Spleen (tissue), 11 donors: ENCODE results near the gene METTL18. TPM values are rescaled to one million over a fixed set of nuclear protein-coding genes. Genes with fewer than 3 reads are reported as not detected.

ENCODE experiments used
- DNase-seq: peaks from one replicate; pipeline ENCODE4 v3.0.0-alpha.2; 2020
- H3K27ac ChIP-seq, 8 donors: fragments of 200-600 bp; sonication (generic) in 7 of 8; 1 replicate in 4 of 8; 2 replicates in 4 of 8; pipeline versions ENCODE4 v1.5.0 to v1.8.0; 2016 to 2021; ENCODE audit warnings: inconsistent platforms in 4 of 8, mild to moderate bottlenecking in 4 of 8, moderate library complexity in 1 of 8
- H3K27me3 ChIP-seq, 7 donors: fragments of 200-600 bp; sonication (generic) in 6 of 7; replicated peaks in 1 of 7; 1 replicate in 4 of 7; 2 replicates in 3 of 7; pipeline versions ENCODE4 v1.5.0 to v1.8.0; 2016 to 2021; ENCODE audit warnings: inconsistent platforms in 3 of 7, mild to moderate bottlenecking in 1 of 7
- H3K36me3 ChIP-seq, 6 donors: fragments of 200-600 bp; sonication (generic) in 5 of 6; 1 replicate in 4 of 6; 2 replicates in 2 of 6; pipeline versions ENCODE4 v1.5.0 to v1.8.0; 2016 to 2021; ENCODE audit warnings: inconsistent platforms in 2 of 6
- H3K4me1 ChIP-seq, 6 donors: fragments of 200-600 bp; sonication (generic) in 5 of 6; 1 replicate in 3 of 6; 2 replicates in 3 of 6; pipeline versions ENCODE4 v1.5.0 to v1.8.0; 2016 to 2021; ENCODE audit warnings: inconsistent platforms in 3 of 6
- H3K4me3 ChIP-seq, 8 donors: fragments of 200-600 bp; sonication (generic) in 7 of 8; 1 replicate in 4 of 8; 2 replicates in 4 of 8; pipeline versions ENCODE4 v1.5.0 to v1.8.0; 2016 to 2021; ENCODE audit warnings: inconsistent platforms in 4 of 8, mild to moderate bottlenecking in 4 of 8, moderate library complexity in 2 of 8
- H3K9me3 ChIP-seq, 8 donors: fragments of 200-600 bp; sonication (generic) in 7 of 8; 1 replicate in 4 of 8; 2 replicates in 4 of 8; pipeline versions ENCODE4 v1.5.0 to v1.8.0; 2016 to 2021; ENCODE audit warnings: inconsistent platforms in 4 of 8
- POLR2A ChIP-seq, 3 donors: fragments of 450-650 bp; IDR thresholded peaks; one replicate each; pipeline ENCODE4 v1.5.1; 2017; ENCODE audit warnings: antibody characterized with exemption in 3 of 3, mild to moderate bottlenecking in 1 of 3
- POLR2AphosphoS5 ChIP-seq, 3 donors: sonication (generic); formaldehyde crosslinking; IDR thresholded peaks; one replicate each; pipeline ENCODE4 v1.5.1; 2017; ENCODE audit warnings: antibody characterized with exemption in 3 of 3
- WGBS, 5 donors: extraction: QIAGEN DNeasy Blood & Tissue Kit in 3 of 5; methylation state at CpG; one replicate each; pipeline versions ENCODE4 v1.1.5 to v1.1.7; 2013 to 2018; 5-methylcytosine and 5-hydroxymethylcytosine counted together
- intact Hi-C: fragments of 100-400 bp; cut with DNase I; formaldehyde crosslinking; loops from one replicate; pipeline ENCODE4 v1.15.0; 2023; ENCODE audit warnings: low total_unique reads
- polyA plus RNA-seq, 3 donors: library from polyadenylated mRNA; stranded (reverse); fragments of 200-250 nt; gene quantifications; one replicate each; pipeline ENCODE4 v1.2.1, GENCODE V29; 2013
- total RNA-seq, 7 donors: library from RNA; depleted of rRNA in 3 of 7; stranded (reverse); fragments of >200 nt in 3 of 7; fragmentation: NEBNext Ultra II Directional in 4 of 7; extraction: Animal tissue kit (Norgen Biotek cat#: 25700) in 4 of 7; gene quantifications; one replicate each; pipeline versions ENCODE4 v1.1.0 to v1.2.1, GENCODE V29; 2016 to 2021
- TF ChIP-seq, protein P1 (sequence below), 11 experiments: fragments of 200-600 bp in 7 of 11; fragments of 450-650 bp in 4 of 11; sonication (generic) in 4 of 11; IDR thresholded peaks in 8 of 11; conservative IDR thresholded peaks in 3 of 11; 1 replicate in 7 of 11; 2 replicates in 4 of 11; pipeline versions ENCODE4 v1.4.0 to v1.8.0; 2016 to 2021; ENCODE audit warnings: antibody characterized with exemption in 11 of 11, inconsistent platforms in 4 of 11, mild to moderate bottlenecking in 1 of 11
- donor health status: healthy with polysubstance abuse.
- donor health status: DM: no; HTN: no; CAD: no; lungs with moderate emphysema.
- donor health status: DM: no; HTN: no; CAD: no.
- donor health status: Bipolar disorder and iron deficiency.
- donor health status: healthy.
- donor health status: DM: no; HTN: no; CAD: no.
- donor health status: DM: yes; HTN: yes; CAD: no.

The METTL18 gene
- total and polyA plus RNA-seq, 10 donors = 6.5 to 16.3 (median 12.4) TPM

DNA sequence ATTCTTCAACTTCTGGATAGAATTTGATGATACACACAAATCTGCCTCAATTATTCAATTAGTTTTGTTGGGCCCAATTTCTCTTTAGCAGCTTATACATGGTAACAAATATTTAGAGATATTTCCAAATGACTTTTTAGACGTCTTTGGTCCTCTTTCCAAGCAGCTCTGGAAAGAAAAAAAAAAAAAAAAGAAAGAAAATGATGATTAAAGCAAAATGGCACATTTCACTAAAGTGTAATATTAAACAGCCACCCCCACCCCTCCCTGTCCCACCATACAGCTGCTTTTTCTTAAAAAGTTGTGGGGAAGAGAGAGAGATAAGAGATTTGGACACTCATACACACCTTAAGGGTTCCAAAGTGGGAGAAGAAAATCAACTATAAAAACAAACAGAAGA lies 977 bp downstream of the METTL18 start:
- 45 to 57% (median 54%) methylated on average over 1 of the region's 1 CpG for WGBS, 5 donors

DNA sequence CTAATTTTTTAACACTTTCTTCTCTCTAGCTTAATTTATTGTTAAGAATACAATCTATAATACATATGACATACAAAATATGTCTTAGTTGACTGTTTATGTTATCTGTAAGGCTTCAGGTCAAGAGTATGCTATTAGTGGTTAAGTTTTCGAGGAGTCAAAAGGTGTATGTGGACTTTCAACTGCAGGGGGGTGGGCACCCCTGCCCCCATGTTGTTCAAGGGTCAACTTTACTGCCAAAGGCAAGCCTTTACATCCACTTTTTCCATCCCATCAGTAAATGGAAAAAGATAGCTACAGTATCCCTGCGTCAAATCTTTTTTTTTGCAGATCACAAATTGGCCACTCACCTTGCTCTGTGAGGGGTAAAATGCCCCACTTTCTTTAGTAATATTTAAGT lies 6.3 kb downstream of the METTL18 start:
- H3K27me3 ChIP-seq = peaks cover 0 to 10% (median 0%) of the 10 kb centered on the region in 7 donors
- DNase-seq = no peak
- H3K27ac ChIP-seq = no peak overlapping the region
- H3K4me1 ChIP-seq = peaks cover 7 to 25% (median 10%) of the 10 kb centered on the region in 6 donors
- TF ChIP-seq POLR2AphosphoS5 (IDR thresholded peaks at IDR 0.05) (no peak), POLR2A (IDR thresholded peaks at IDR 0.05) (no peak)
- TF ChIP-seq, protein P1, sequence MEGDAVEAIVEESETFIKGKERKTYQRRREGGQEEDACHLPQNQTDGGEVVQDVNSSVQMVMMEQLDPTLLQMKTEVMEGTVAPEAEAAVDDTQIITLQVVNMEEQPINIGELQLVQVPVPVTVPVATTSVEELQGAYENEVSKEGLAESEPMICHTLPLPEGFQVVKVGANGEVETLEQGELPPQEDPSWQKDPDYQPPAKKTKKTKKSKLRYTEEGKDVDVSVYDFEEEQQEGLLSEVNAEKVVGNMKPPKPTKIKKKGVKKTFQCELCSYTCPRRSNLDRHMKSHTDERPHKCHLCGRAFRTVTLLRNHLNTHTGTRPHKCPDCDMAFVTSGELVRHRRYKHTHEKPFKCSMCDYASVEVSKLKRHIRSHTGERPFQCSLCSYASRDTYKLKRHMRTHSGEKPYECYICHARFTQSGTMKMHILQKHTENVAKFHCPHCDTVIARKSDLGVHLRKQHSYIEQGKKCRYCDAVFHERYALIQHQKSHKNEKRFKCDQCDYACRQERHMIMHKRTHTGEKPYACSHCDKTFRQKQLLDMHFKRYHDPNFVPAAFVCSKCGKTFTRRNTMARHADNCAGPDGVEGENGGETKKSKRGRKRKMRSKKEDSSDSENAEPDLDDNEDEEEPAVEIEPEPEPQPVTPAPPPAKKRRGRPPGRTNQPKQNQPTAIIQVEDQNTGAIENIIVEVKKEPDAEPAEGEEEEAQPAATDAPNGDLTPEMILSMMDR (IDR thresholded peaks at IDR 0.05 in 8 of 11, conservative IDR thresholded peaks at IDR 0.05 in 3 of 11) = no peak
- no peaks in the 10 kb centered on the region for H3K9me3 ChIP-seq
- intact Hi-C loops = no loop called here
- 87 to 93% (median 87%) methylated on average over 2 of the region's 2 CpGs for WGBS, 5 donors
- H3K4me3 ChIP-seq = no peak overlapping the region
- H3K36me3 ChIP-seq = peaks cover 0 to 19% (median 0%) of the 10 kb centered on the region in 6 donors

More for the DNA sequence above, 977 bp downstream of the METTL18 start:
- Histone ChIP-seq H3K36me3 (peaks cover 0 to 19% (median 0%) of the 10 kb centered on the region in 6 donors), H3K4me3 (peak overlapping the region in 6 of 8 donors; percentile 60 to 82 (median 66)), H3K27me3 (no peaks in the 10 kb centered on the region), H3K27ac (peak overlapping the region in 4 of 8 donors; percentile 91 to 93 (median 92)), H3K4me1 (peaks cover 21 to 48% (median 31%) of the 10 kb centered on the region in 6 donors), H3K9me3 (no peaks in the 10 kb centered on the region)
- no peak for TF ChIP-seq POLR2AphosphoS5 (IDR thresholded peaks at IDR 0.05)
- TF ChIP-seq, protein P1 (IDR thresholded peaks at IDR 0.05 in 8 of 11, conservative IDR thresholded peaks at IDR 0.05 in 3 of 11) = no peak
- TF ChIP-seq POLR2A (IDR thresholded peaks at IDR 0.05) = no peak
- intact Hi-C loops = no loop called here
- DNase-seq = no peak

DNA sequence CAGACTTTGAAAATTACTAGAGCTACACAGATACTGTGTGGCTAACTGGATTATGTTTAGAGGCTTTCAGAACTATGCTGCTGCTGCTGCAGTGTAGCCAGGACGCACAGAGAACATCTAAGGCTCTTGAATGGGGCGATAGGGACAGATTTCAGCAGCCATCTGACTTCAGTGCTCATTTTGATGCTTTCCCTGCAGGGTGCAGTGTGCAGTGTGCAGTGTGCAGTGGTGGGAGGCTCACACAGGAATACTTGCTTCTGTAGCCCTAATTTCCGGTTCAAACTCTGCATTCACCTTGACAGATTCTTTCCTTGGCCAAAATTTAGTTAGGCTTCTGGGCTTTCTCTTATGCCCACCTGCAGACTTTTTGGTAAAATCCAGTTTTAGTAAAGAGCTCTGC lies 7.7 kb downstream of the METTL18 start:
- no peak overlapping the region for H3K27ac ChIP-seq
- intact Hi-C loops = no loop called here
- no peak for TF ChIP-seq POLR2AphosphoS5 (IDR thresholded peaks at IDR 0.05)
- TF ChIP-seq, protein P1 (IDR thresholded peaks at IDR 0.05 in 8 of 11, conservative IDR thresholded peaks at IDR 0.05 in 3 of 11) = no peak
- TF ChIP-seq POLR2A (IDR thresholded peaks at IDR 0.05) = no peak
- no peak for DNase-seq
- no peak overlapping the region for H3K4me3 ChIP-seq
- 55 to 85% (median 69%) methylated on average over 3 of the region's 3 CpGs for WGBS, 5 donors
- peaks cover 0 to 11% (median 0%) of the 10 kb centered on the region in 6 donors for H3K36me3 ChIP-seq
- H3K27me3 ChIP-seq = peaks cover 0 to 20% (median 0%) of the 10 kb centered on the region in 7 donors
- H3K9me3 ChIP-seq = no peaks in the 10 kb centered on the region
- peaks cover 0 to 11% (median 2%) of the 10 kb centered on the region in 6 donors for H3K4me1 ChIP-seq

DNA sequence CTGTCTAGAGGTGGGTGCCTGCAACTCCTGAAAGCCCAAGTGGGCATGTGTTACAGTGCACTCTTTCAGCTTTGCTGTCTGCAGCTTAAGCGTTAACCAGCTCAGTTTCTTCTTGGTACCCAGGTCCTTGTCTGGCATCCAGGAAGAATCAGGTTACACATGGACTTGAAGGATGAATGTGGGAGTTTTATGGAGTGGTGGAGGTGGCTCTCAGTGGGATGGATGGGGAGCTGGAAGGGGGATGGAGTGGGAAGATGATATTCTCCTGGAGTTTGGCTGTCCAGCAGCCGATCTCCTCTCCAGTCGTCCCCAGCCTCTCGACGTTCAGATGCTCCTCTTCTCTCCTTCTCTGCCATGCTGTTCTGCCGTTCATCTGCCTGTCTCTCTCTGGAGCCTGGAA lies 9.4 kb downstream of the METTL18 start:
- WGBS, 5 donors = 81 to 99% (median 91%) methylated on average over 6 of the region's 6 CpGs
- DNase-seq = no peak
- Histone ChIP-seq H3K4me1 (no peaks in the 10 kb centered on the region), H3K27me3 (peaks cover 0 to 23% (median 0%) of the 10 kb centered on the region in 7 donors), H3K36me3 (no peaks in the 10 kb centered on the region), H3K9me3 (no peaks in the 10 kb centered on the region), H3K4me3 (no peak overlapping the region), H3K27ac (no peak overlapping the region)
- TF ChIP-seq POLR2A (IDR thresholded peaks at IDR 0.05) (no peak), POLR2AphosphoS5 (IDR thresholded peaks at IDR 0.05) (no peak)
- TF ChIP-seq, protein P1 (IDR thresholded peaks at IDR 0.05 in 8 of 11, conservative IDR thresholded peaks at IDR 0.05 in 3 of 11) = no peak
- intact Hi-C loops = no loop called here
